ENCODE data around the gene LACTBL1. TPM values are rescaled to one million over a fixed set of nuclear protein-coding genes. Genes with fewer than 3 reads are reported as not detected.
"Not testable (repeated sequence)": the region's sequence is repeated elsewhere in the genome, so short reads cannot be mapped to it uniquely, and the experiment has no call there.

Gene LACTBL1
- total RNA-seq, 1 donor from 2014 or later: not detected

- Mint-ChIP-seq H3K9me3 (ENCODE audit: low read depth) (no peaks in the 10 kb centered on the region), H3K4me1 (ENCODE audit: low read depth) (peaks cover 2% of the 10 kb centered on the region), H3K27me3 (peaks cover 11% of the 10 kb centered on the region), H3K4me3 (ENCODE audit: low read depth) (no peak overlapping the region), H3K36me3 (ENCODE audit: insufficient read depth) (no peaks in the 10 kb centered on the region), H3K27ac (no peak overlapping the region)
- no peak for DNase-seq (ENCODE audit: low spot score, unreplicated experiment)
- TF ChIP-seq CTCF (IDR thresholded peaks at IDR 0.05; ENCODE audit: unreplicated experiment): no peak
Measured at GRCh38 chr1:22949822-22950331, 22.8 kb downstream of the LACTBL1 start.

GRCh38 chr1:22945171-22945570, 27.5 kb downstream of the LACTBL1 start:
- not testable (repeated sequence) for H3K9me3 Mint-ChIP-seq (ENCODE audit: low read depth); DNase-seq (ENCODE audit: low spot score, unreplicated experiment); H3K27me3 Mint-ChIP-seq; H3K36me3 Mint-ChIP-seq (ENCODE audit: insufficient read depth); H3K4me3 Mint-ChIP-seq (ENCODE audit: low read depth)
- peak overlapping the region; percentile 88 for H3K27ac Mint-ChIP-seq
- H3K4me1 Mint-ChIP-seq (ENCODE audit: low read depth): peaks cover 13% of the 10 kb centered on the region

- Mint-ChIP-seq H3K36me3 (ENCODE audit: insufficient read depth) (peaks cover 2% of the 10 kb centered on the region), H3K4me3 (ENCODE audit: low read depth) (no peak overlapping the region), H3K27me3 (peaks cover 8% of the 10 kb centered on the region), H3K9me3 (ENCODE audit: low read depth) (peaks cover 11% of the 10 kb centered on the region), H3K27ac (peak overlapping the region; percentile 80), H3K4me1 (ENCODE audit: low read depth) (peaks cover 13% of the 10 kb centered on the region)
- DNase-seq (ENCODE audit: low spot score, unreplicated experiment): no peak
- no peak for TF ChIP-seq CTCF (IDR thresholded peaks at IDR 0.05; ENCODE audit: unreplicated experiment)
Measured at GRCh38 chr1:22944346-22945055, 28.2 kb downstream of the LACTBL1 start.

GRCh38 chr1:22941257-22941656, 31.4 kb downstream of the LACTBL1 start:
- DNase-seq (ENCODE audit: low spot score, unreplicated experiment): no peak

GRCh38 chr1:22936681-22937080, 36.0 kb downstream of the LACTBL1 start:
- no peak for DNase-seq (ENCODE audit: low spot score, unreplicated experiment)
- H3K9me3 Mint-ChIP-seq (ENCODE audit: low read depth): peaks cover 20% of the 10 kb centered on the region
- H3K4me1 Mint-ChIP-seq (ENCODE audit: low read depth): no peaks in the 10 kb centered on the region
- no peak overlapping the region for H3K27ac Mint-ChIP-seq
- no peak overlapping the region for H3K4me3 Mint-ChIP-seq (ENCODE audit: low read depth)
- no peaks in the 10 kb centered on the region for H3K27me3 Mint-ChIP-seq
- no peak for TF ChIP-seq CTCF (IDR thresholded peaks at IDR 0.05; ENCODE audit: unreplicated experiment)
- peaks cover 2% of the 10 kb centered on the region for H3K36me3 Mint-ChIP-seq (ENCODE audit: insufficient read depth)

More at GRCh38 chr1:22941257-22941656, 31.4 kb downstream of the LACTBL1 start:
- H3K4me1 Mint-ChIP-seq (ENCODE audit: low read depth): peaks cover 13% of the 10 kb centered on the region
- no peaks in the 10 kb centered on the region for H3K27me3 Mint-ChIP-seq
- H3K27ac Mint-ChIP-seq: no peak overlapping the region
- H3K36me3 Mint-ChIP-seq (ENCODE audit: insufficient read depth): peaks cover 2% of the 10 kb centered on the region
- no peak for TF ChIP-seq CTCF (IDR thresholded peaks at IDR 0.05; ENCODE audit: unreplicated experiment)
- H3K4me3 Mint-ChIP-seq (ENCODE audit: low read depth): no peak overlapping the region
- H3K9me3 Mint-ChIP-seq (ENCODE audit: low read depth): peaks cover 12% of the 10 kb centered on the region

GRCh38 chr1:22935433-22935832, 37.2 kb downstream of the LACTBL1 start:
- peaks cover 2% of the 10 kb centered on the region for H3K36me3 Mint-ChIP-seq (ENCODE audit: insufficient read depth)

More at GRCh38 chr1:22935433-22935832, 37.2 kb downstream of the LACTBL1 start:
- Mint-ChIP-seq H3K4me1 (ENCODE audit: low read depth) (no peaks in the 10 kb centered on the region), H3K9me3 (ENCODE audit: low read depth) (peaks cover 15% of the 10 kb centered on the region), H3K4me3 (ENCODE audit: low read depth) (no peak overlapping the region), H3K27ac (no peak overlapping the region), H3K27me3 (no peaks in the 10 kb centered on the region)
- no peak for DNase-seq (ENCODE audit: low spot score, unreplicated experiment)
- no peak for TF ChIP-seq CTCF (IDR thresholded peaks at IDR 0.05; ENCODE audit: unreplicated experiment)
